Measurements from ENCODE around the gene SH2B2.
"Not testable (repeated sequence)": the region's sequence is repeated elsewhere in the genome, so short reads cannot be mapped to it uniquely, and the experiment has no call there.

DNA sequence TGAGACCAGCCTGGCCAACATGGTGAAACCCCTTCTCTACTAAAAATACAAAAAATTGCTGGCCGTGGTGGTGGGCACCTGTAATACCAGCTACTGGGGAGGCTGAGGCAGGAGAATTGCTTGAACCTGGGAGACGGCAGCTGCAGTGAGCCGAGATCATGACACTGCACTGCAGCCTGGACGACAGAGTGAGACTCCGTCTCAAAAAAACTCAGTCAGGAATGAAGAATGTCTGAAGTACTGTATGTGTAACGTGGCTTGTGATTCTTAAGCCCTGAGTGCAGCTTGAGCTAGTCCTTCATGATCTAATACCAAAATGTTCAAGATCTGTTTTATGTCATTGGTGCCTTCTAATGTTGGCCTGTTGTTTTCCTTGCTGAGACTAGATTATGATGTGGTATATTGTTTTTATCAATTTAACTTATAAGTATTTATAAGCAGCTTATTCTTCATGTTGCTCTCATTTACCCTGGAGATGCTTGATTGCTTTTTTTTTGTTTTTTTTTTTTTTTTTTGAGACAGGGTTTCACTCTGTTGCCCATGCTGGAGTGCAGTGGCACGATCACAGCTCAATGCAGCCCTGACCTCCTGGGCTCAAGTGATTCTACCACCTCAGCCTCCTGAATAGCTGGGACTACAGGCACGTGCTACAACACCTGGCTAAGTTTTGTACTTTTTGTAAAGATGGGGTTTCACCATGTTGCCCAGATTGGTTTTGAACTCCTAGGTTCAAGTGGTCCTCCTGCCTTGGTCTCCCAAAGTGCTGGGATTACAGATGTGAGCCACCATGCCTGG lies 44.2 kb downstream of the SH2B2 start:
- TF ChIP-seq POLR2A (IDR thresholded peaks at IDR 0.05) = not testable (repeated sequence)
- TF ChIP-seq, protein P1, sequence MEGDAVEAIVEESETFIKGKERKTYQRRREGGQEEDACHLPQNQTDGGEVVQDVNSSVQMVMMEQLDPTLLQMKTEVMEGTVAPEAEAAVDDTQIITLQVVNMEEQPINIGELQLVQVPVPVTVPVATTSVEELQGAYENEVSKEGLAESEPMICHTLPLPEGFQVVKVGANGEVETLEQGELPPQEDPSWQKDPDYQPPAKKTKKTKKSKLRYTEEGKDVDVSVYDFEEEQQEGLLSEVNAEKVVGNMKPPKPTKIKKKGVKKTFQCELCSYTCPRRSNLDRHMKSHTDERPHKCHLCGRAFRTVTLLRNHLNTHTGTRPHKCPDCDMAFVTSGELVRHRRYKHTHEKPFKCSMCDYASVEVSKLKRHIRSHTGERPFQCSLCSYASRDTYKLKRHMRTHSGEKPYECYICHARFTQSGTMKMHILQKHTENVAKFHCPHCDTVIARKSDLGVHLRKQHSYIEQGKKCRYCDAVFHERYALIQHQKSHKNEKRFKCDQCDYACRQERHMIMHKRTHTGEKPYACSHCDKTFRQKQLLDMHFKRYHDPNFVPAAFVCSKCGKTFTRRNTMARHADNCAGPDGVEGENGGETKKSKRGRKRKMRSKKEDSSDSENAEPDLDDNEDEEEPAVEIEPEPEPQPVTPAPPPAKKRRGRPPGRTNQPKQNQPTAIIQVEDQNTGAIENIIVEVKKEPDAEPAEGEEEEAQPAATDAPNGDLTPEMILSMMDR (IDR thresholded peaks at IDR 0.05) = not testable (repeated sequence)
